ENCODE measurements around the gene TRPM4. TPM values are rescaled to one million over a fixed set of nuclear protein-coding genes. Genes with fewer than 3 reads are reported as not detected.

TRPM4 gene
- total RNA-seq, 1 donor: 15.0 TPM

DNA sequence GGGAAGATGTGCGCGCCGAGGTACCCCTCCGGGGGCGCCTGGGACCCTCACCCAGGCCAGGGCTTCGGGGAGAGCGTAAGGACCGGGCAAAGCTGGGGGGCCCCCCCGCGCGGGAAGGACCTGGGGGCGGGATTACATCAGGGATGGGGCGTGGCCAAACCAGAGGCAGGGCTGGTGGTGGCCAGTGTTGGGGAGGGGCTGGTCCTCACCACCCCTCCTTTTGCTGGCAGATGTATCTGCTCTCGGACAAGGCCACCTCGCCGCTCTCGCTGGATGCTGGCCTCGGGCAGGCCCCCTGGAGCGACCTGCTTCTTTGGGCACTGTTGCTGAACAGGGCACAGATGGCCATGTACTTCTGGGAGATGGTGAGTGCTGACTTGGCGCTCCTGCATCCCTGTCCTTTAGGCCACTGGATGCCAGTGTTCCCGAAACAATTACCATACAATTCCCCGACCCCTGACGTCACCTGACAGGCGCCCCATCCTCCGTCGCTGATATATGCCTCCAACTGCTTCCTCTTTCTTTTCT, 25.3 kb downstream of the TRPM4 start:
- DNase-seq (ENCODE audit: low read depth): no peak
- H3K4me3 ChIP-seq (ENCODE audit: low read depth, low read length): no peak overlapping the region
- TF ChIP-seq, protein P1, sequence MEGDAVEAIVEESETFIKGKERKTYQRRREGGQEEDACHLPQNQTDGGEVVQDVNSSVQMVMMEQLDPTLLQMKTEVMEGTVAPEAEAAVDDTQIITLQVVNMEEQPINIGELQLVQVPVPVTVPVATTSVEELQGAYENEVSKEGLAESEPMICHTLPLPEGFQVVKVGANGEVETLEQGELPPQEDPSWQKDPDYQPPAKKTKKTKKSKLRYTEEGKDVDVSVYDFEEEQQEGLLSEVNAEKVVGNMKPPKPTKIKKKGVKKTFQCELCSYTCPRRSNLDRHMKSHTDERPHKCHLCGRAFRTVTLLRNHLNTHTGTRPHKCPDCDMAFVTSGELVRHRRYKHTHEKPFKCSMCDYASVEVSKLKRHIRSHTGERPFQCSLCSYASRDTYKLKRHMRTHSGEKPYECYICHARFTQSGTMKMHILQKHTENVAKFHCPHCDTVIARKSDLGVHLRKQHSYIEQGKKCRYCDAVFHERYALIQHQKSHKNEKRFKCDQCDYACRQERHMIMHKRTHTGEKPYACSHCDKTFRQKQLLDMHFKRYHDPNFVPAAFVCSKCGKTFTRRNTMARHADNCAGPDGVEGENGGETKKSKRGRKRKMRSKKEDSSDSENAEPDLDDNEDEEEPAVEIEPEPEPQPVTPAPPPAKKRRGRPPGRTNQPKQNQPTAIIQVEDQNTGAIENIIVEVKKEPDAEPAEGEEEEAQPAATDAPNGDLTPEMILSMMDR (IDR thresholded peaks at IDR 0.05; ENCODE audit: insufficient read depth, low read length): no peak

DNA sequence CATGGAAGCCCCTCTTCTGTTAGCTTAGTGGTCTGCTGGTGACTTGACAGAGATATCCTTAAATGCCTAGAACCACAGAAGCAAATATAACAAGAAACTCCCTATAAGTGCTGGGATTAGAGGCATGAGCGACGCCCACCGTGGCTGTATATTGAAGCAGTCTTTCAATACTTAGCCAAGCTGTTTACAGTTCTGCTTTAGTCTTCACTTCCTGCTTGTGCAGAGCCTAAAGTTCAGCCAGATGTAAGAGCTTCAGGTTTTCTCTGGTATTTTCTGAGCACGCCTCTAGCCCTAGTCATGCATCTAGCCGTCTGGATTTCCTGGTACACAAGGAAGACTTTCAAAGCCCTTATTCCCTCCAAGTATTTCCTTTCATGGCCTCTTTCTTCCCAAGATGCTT, 28.5 kb downstream of the TRPM4 start:
- H3K4me3 ChIP-seq (ENCODE audit: low read depth, low read length): no peak overlapping the region
- no peak for DNase-seq (ENCODE audit: low read depth)
- TF ChIP-seq, protein P1 (IDR thresholded peaks at IDR 0.05; ENCODE audit: insufficient read depth, low read length): no peak

DNA sequence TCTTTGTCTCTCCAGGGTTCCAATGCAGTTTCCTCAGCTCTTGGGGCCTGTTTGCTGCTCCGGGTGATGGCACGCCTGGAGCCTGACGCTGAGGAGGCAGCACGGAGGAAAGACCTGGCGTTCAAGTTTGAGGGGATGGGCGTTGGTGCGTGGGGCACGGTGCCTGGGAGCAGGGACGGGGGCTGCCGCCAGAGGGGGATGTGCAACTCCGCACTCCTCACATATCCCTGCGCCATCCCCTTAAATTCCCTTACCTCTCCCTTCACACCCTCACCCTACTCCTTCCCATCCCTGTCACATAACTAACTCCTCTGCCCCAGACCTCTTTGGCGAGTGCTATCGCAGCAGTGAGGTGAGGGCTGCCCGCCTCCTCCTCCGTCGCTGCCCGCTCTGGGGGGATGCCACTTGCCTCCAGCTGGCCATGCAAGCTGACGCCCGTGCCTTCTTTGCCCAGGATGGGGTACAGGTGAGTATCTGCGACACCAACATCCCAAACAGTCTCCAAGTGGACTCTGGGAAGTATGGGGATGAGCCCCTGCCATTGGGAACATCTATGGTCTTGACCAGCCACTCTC, 31.1 kb downstream of the TRPM4 start:
- TF ChIP-seq, protein P1 (IDR thresholded peaks at IDR 0.05; ENCODE audit: insufficient read depth, low read length): no peak

DNA sequence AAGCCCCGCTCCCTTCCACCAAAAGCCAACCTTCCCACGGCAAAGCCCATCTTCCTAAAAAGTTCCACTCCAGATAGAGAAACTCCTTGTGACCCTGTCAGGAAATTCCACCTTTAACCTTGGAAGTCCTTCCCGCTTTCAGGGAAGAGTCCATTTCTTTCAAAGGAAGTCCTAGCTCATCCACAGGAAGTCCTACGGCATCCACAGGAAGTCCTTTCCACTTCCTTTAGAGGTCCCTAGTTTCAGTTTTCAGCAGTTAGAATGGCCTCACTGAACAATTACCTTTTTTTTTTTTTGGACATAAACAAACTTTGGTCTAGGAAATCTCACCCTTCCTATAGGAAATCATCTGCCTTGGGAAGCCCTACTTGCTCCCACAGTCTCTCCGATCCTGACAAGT, 31.7 kb downstream of the TRPM4 start:
- DNase-seq (ENCODE audit: low read depth): no peak
- TF ChIP-seq, protein P1 (IDR thresholded peaks at IDR 0.05; ENCODE audit: insufficient read depth, low read length): no peak
- no peak overlapping the region for H3K4me3 ChIP-seq (ENCODE audit: low read depth, low read length)

More for the DNA sequence above, 31.1 kb downstream of the TRPM4 start:
- no peak overlapping the region for H3K4me3 ChIP-seq (ENCODE audit: low read depth, low read length)
- no peak for DNase-seq (ENCODE audit: low read depth)

DNA sequence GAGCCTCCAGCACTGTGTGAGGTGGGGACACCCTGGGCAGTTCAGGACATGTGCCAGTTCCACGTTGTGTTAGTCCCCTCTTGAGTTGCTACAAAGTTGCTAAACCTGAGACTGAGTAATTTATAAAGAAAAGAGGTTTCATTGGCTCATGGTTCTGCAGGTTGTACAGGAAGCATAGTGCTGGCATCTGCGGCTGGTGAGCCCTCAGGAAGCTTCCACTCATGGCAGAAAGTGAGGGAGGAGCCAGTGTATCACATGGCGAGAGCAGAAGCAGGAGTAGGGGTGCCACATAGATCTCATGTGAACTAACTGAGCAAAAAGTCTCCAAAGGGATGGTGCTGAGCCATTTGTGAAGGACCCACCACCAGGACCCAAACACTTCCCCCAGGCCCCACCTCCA, 33.2 kb downstream of the TRPM4 start:
- TF ChIP-seq, protein P1 (IDR thresholded peaks at IDR 0.05; ENCODE audit: insufficient read depth, low read length): no peak
- no peak for DNase-seq (ENCODE audit: low read depth)
- H3K4me3 ChIP-seq (ENCODE audit: low read depth, low read length): no peak overlapping the region

DNA sequence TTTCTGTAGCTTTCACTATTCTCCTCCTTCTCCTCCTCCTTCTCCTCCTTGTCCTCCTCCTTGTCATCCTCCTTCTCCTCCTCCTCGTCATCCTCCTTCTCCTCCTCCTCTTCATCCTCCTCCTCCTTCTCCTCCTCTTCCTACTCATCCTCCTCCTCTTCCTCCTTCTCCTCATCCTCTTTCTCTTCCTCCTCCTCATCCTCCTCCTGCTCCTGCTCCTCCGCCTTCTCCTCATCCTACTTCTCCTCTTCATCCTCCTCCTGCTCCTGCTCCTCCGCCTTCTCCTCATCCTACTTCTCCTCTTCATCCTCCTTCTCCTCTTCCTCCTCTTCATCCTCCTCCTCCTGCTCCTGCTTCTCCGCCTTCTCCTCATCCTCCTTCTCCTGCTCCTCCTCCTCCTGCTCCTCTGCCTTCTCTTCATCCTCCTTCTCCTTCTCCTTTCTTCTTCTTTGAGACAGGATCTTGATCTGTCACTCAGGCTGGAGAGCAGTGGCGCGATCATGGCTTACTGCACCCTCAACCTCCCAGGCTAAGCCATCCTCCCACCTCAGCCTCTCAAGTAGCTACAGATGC, 36.3 kb downstream of the TRPM4 start:
- H3K4me3 ChIP-seq (ENCODE audit: low read depth, low read length): no peak overlapping the region
- no peak for DNase-seq (ENCODE audit: low read depth)
- TF ChIP-seq, protein P1 (IDR thresholded peaks at IDR 0.05; ENCODE audit: insufficient read depth, low read length): no peak

Measured in fibroblast of the aortic adventitia (primary cell).